NCI-H226 (cell line): Measurements from ENCODE around the gene QSOX2.
"Not testable (repeated sequence)": the region's sequence is repeated elsewhere in the genome, so short reads cannot be mapped to it uniquely, and the experiment has no call there.

Source experiments
- DNase-seq: peaks from one replicate; pipeline ENCODE4 v3.0.0-alpha.2; 2015

The QSOX2 gene

DNA sequence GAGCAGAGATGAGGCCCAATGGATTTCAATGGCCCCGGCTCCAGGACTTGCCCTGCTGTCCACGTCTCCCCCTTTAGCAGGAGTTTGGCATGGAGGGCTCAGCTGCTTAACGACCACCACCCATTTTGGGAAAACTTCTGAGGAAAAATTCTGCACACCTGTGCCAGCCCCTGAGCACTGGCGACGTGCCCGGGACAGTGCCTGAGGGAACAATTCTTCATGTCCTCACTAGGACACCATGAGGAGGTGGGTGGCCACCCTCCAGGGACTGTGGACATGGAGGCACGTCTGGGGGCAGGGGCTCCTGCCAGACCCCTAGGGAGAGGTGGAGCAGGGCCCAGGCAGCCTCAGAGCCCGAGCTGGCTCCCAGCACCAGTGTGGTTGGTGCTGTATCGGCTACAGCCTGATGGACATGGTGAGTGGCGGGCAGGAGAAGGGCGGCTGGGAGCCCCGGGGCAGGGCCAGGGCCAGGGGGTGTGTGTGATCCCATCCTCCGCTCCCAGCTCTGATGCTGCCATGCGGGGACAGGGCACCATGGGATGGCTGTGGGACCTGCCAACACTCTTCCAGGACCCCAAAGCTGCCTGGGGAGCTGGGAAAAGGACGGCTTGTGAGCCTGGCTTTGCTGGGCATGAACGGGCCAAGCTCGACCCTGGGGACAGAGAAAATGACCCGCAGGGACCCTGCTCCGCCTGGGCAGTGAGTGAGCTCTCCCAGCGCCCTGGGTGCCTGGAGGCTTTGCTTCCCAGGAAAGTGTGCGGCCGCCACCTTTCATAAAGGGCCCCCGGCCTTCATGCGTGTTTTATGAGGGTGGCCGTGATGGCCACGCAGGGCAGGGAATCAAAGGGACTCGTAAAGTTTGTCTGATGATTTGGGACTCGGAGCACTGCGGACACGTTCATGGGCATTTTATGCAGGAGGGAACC lies 3.6 kb upstream of the QSOX2 start:
- no peak for DNase-seq

DNA sequence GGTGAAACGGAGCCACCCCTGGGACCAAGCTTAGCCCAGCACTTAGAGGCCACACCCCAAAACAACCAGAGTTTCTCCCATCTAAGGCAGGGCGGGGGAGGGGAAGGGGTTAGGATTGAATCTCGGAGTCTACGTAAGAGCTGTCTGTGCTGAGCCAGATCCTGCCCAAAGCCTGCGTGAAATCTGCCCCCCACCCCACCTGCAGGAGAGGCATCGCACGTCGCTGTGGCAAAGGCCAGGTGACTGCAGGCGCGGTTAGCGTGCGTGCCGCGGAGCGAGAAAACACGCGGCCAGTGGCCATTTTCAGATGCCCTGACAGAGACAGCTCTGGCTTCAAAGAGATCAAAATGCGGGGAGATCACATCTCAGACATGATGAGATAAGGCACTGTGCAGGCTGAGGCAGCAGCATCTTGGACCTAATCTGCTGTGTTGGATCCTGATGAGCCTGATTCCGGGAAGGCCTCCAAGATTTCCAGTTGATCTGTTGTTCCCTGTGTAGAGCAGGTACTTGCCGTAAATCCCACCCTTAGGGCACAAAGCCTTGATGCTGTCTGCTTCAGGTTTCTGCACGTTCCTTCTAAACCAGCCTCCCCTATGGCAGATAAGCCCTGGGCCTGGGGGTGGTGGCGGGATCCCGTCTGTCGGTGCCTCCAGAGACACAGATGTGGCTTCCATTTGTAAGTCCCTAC lies 2.5 kb upstream of the QSOX2 start:
- DNase-seq: no peak

DNA sequence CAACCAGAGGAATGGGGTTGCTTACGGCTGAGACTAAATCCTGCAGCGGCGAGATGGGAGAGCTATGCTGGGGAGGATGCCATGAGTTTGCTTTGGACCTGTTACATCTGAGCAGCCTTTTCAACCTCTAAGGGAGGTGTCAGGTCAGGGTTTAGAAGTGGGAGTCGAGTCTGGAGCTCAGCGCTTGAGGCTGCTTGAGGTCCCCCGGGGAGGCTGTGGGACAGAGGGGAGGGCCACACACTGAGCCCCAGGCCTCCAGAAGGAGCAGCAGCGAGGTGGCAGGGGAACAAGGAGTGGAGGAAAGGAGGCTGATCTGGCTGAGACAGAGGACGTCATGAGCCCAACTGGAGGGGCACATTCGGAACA lies 1.9 kb upstream of the QSOX2 start:
- no peak for DNase-seq

DNA sequence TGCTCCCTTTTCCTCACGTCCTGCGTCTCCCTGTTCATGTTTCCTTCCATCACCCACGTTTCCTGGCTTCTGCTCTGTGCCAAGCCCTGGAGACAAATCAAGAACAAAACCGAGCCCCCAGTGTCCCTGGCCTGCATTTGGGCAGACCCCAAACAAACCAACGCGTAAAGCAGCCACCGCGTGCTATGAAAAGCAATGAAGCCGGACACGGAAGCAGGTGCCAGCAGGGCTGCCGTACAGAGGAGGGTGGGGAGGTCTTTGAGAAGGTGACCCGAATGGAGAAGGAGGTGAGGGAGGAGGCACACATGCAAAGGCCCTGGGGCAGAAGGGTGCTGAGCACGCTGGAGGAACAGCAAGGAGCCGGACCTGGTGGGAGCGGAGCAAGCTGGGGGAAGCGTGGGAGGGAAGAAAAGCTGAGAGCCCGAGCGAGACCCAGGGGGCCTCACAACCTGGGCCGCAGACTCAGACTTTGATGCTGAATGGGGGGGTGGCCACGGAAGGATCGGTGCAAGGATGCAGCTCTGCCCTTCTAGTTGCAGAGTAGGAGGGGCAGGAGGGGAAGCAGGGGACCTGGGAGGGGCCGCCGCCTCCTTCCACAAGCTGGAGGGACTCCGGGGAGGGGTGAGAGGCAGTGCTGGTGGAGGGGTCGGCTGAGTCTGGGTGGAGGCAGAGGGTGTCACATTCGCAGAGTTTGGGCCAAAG lies 1.4 kb upstream of the QSOX2 start:
- DNase-seq: no peak

DNA sequence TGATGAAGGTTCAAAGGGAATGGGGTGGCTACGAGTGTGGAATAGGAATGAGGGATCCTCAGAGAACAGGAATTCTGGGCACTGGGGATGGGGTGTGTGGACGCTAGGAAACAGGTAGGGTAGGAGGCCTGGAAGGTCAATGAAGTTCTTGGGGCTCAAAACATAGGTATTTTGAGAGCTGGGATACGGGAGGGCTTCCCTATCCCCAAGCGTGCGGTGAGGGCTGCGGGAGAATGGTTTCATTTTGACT lies 718 bp downstream of the QSOX2 start:
- no peak for DNase-seq

DNA sequence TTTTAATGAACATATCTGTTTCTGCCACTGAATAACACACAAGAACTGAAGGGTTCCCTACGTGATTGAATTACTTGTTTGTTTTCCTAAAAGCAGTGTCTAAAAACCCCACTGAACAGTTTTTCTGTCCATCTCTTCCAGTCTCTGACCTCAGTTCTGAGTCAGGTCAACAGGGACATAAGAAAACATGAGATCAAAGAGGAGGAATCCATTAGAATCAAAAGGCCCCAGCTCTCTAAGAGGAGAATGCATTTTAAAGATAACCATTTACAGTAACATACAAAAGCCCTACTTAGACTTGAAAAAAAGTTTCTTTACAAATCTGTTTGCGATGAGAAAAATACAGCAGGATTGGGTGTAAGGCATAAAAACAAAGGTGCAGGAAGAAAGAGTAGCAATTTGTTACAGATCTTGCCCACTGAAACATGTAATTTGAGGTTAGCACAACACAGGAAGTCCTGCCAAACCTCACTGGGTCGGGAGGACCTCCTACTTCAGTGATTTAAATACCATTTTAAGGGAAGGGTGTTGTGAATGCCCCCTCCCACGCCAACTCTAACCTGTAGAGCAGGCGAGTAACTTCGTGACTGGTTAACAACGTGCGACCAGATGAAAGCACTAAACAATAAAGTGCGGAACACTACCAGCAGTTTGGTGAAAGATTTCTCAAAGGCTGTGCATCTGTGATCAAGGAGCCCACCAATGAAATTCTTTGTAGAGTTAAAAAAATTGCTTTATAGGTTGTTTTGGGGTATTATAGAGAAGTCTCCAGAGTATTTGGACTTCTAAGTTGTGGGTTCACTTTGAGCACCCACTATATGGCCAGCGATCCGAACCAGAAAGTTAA lies 1.3 kb downstream of the QSOX2 start:
- no peak for DNase-seq

DNA sequence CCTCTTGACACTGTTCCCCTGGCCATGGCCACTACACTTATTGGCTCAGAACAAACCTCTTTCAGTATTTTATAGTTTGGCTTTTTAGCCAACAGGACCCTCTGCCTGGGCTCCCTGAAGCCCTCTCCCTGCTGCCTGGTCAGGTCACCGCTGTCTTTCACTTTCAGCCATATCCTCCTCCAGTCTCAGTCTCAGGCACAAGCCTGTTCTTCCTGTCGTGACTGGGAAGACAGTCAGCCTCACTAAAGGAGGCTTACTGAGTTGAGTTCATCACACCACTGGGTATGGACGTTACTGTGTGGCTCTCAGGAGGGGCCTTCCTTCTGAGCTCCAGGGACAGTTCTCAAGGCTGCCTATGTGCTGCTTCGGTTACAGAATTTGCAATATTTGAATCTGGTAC lies 2.0 kb downstream of the QSOX2 start:
- no peak for DNase-seq

DNA sequence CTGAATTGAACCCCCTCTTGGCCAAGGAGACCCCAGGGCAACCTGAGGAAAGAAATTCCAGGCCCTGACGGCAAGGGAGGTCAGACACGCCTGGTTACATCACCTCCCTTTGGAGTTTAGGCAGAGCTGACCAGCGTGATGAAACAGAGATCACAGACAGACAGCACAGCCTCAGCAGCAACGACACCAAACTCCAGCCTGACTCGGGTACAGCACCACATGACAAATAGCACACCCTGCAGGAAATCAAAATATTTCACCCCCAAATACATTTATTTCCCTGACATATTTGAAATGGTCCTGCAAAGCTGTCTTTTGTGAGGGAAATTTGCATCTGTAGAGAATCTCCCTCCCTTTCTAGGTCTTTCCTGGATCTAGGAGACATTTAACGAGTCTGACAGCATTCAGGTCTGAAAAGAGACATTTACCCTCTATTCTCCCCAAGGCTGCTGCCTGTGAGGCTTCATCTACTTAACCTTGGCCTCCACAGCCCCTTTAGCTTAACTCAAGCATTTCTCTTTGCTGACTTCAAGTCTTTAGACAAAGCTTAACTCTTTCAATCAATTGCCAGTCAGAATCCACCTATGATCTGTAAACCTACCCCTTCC lies 2.6 kb downstream of the QSOX2 start:
- DNase-seq: no peak

DNA sequence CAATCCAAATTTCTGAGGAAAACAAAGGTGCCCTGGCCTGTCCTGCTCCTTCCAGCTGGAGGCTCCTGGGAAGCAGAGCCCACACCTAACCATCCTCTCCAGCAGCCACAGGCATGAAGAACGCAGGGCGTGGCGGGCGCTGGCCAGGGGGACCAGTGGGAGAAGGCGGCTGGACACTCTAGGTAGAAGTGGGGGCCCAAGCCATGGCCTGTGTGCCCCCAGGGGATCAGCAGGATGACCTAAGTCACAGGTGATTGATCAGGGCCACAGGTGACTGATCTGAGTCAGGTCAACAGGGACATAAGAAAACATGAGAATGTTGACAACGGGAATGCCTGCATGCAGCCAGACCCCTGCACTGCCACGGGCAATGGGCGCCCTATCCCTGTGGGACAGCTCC lies 3.4 kb downstream of the QSOX2 start:
- DNase-seq: no peak

DNA sequence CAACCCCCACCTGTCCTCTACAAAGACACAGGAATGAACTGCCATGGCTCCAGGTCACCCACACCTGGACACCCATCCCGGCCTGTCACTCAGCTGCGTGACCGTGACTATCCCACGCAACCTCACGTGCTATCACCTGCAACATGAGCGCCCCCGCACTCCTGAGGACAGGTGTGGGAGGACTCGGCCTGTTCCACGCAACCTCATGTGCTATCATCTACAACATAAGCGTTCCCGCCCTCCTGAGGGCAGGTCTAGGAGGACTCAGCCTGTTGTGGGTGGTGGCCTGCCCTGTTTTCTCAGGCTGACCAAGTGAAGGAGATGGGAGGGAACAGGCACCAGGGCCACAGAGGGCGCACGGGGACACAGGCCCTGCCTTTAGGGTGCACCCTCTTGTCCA lies 4.1 kb downstream of the QSOX2 start:
- no peak for DNase-seq

DNA sequence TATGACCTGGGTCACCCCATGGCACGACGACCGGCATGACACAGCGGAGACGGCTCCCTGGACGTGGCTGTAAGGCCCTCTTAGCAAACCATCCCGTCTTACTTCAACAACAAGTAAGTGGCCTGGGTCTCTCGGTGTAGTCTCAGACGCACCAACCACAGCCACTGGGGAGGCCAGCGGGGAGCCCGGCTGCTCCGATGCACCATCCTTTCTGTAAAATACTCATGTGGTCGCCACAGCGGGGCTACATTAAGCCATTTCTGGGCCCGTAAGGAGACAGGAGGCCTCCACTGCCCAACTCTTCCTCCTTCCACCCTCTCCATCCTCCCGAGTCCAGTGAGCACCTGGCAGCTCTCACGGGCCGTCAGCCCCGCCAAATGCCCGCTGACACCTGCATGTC lies 4.7 kb downstream of the QSOX2 start:
- DNase-seq: no peak

DNA sequence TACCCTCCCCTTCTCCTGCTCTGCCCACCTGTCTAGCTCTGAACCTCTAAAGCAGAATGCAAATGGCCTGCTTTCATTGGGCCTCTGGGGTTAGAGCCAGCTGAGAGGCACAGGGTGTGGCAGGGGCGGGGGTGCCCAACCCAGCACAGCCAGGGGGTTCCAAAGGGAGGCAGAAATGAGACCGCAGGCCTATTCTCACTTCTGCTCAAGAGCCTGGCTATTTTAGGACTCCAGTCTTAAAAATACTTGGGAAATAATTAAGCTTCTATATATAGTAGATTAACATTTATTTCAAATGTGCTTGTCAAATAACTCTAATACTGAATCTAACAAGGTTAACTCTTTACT lies 5.7 kb downstream of the QSOX2 start:
- DNase-seq: no peak

DNA sequence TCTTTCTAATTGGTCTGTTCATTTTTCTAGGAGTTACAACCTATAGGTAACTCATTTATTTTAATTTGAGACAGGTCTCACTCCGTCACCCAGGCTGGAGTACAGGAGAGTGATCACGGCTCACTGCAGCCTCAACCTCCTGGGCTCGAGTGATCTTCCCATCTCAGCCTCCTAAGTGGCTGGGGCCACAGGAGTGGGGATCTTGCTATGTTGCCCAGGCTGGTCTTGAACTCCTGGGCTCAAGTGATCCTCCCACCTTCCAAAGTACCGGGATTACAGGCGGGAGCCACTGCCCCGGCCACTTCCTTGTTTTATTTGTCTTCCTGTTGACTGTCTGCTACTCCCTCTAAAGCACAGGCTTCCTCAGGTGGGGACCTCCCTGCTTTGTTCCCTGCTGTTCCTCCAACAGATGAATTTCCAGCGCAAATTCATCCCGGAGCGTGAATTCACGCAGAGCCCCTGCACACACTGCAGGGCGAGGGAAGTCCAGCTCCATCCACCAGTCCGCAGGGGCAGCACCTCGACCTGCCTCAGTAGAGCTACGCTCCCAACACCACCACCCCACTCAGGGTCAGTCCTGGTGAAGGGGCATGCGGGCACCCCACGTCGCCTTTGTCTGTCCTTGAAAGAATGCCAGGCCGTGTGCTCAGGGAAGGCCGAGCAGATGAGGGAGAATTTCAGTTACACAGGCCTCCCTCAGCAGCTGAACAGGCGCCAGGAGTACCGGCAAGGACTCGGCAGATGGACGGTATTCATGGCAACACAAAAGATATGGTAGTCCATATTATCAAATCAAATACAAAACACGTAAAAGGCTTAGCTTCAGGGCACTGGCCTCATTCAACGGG lies 6.3 kb downstream of the QSOX2 start:
- DNase-seq: no peak

DNA sequence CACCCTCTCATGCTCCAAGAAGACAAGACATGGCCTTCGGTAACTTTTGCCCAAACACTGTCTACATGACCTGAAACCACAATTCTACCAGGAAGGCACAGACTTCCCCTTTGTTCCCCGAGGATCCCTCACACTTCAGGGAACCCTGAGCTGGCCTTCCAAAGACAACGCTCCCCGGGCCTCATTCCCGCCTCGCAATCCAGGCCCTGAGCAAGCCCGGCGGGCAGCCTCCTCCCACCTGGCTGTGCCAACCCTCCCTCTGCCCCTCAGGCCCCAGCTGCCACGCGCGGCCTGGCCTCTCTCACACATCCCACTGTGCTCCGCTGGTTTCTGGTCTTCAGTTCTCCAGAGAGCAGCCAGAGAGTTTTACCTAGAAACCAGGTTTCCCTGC lies 7.3 kb downstream of the QSOX2 start:
- DNase-seq: no peak

DNA sequence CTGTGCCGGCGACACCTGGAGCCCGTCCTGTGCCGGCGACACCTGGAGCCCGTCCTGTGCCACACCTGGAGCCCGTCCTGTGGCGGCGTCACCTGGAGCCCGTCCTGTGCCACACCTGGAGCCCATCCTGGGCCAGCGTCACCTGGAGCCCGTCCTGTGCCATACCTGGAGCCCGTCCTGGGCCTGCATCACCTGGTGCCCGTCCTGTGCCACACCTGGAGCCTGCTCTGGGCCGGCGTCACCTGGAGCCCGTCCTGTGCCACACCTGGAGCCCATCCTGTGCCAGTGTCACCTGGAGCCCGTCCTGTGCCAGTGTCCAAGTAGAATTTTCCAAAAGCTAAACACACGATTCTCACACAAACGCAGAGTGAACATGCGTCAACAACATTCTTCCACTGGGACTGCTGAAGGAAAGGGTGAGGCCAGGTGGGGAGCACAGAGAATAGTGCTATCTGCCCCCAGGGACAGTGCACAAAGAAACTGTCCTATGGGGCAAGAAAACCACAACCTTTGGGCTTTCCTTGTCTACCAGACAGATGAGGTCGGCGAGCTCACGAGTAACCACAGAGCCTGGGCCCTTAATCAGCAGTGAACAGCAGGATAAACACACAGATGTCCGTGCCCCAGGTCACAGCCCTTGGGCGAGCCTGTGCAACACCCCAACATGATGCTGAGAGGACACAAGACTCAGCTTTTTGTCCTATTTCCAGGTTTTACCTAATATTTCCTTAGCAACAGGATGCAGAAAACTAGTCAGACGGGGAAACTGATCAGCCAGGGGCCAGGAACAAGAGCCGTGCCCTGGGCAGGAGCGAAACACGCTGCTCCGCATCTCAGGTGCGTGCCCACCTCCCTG lies 7.9 kb downstream of the QSOX2 start:
- DNase-seq: no peak

DNA sequence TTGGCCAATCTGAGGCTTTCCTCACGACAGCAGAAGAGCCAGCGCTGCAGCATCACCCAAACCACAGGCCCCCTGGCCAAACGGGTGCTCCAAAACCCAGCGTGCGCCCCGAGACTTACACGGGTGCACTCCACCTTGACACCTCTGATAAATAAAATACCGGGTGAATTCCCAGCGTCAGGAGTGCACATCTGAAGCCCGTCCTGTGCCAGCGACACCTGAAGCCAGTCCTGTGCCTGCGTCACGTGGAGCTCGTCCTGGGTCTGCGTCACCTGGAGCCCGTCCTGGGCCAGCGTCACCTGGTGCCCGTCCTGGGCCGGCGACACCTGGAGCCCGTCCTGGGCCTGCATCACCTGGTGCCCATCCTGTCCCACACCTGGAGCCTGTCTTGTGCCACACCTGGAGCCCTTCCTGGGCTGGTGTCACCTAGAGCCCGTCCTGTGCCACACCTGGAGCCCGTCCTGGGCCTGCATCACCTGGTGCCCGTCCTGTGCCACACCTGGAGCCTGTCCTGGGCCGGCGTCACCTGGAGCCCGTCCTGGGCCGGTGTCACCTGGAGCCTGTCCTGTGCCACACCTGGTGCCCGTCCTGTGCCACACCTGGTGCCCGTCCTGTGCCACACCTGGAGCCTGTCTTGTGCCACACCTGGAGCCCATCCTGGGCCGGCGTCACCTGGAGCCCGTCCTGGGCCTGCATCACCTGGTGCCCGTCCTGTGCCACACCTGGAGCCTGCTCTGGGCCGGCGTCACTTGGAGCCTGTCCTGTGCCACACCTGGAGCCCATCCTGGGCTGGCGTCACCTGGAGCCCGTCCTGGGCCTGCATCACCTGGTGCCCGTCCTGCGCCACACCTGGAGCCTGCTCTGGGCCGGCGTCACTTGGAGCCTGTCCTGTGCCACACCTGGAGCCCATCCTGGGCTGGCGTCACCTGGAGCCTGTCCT lies 8.9 kb downstream of the QSOX2 start:
- DNase-seq: not testable (repeated sequence)

DNA sequence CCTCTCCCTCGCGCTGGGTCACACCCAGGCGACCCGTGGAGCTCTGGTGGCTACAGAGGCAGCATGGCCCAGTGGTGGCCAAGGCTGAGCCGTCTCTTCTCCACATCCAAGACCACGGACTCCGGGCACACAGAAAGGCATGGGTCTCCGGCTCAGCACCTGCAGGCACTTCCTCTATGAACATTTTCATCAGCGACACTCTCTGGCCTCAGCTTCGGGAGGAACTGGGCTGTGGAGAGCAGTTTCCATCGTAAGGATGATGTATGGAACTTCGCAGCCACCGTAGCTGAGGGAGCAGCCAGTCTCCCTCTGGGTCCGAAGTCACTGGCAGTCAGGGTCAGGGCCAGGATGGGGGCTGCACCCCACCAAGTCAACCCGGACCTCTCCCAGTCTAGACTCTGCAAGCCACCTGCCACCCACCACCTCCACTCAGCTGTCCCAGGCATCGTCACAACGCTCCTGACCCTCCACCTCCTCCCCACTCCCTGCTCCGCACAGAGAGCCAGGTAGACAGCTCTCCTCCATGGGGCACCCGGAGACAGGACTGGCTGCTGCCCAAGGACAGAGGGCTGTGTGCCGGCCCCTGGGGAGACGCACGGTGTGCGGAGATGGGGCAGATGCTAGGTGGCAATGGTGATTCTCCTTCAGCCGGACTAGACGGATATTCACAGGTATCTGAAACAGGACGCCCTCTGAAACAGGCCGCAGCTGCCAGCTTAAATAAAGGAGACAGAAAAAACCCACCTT lies 9.7 kb downstream of the QSOX2 start:
- no peak for DNase-seq

DNA sequence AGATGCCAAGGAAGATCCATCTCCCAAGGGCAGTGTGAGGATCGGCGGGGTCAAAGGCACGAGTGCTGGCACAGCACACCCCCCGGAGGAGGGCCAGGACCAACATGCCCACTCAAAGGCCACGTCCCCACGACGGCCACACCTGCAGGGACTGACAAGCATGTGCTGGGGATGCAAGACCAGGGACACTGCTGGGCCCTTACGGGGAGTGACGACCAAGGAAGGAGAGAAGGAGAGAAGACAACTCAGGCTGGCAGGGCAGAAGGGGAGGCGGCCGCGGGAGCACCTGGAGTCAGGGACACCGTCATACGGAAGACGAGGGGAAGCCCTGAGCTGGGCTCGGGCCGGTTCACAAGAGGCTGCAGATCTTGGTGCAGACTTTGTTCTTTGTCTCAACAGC lies 10.4 kb downstream of the QSOX2 start:
- DNase-seq: no peak

DNA sequence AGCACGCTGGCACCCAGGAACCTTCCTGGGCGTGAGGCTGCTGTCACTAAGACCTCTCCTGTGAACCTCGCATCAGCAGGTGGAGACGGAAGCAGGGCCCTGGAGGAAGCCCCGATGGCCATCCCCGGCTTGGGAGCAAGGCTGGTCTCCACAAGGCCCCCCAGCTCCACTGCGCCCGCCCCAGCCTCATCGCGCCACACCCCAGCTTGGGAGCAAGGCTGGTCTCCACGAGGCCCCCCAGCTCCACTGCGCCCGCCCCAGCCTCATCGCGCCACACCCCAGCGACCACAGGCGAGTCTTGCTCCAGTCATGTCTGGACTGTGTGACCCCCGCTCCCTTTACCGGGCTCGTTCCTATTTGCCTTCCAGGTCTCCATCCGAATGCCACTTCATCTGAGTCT lies 11.0 kb downstream of the QSOX2 start:
- DNase-seq: no peak
